T-helper 2 cell treated with Interferon-gamma antibody and Interleukin-4, amounts not matched to agents 5 μg/mL and 100 μg/mL, for 36 hours (primary cell): ENCODE results near the gene G6PC3.
"Not testable (repeated sequence)": the region's sequence is repeated elsewhere in the genome, so short reads cannot be mapped to it uniquely, and the experiment has no call there.

Experiments used
- DNase-seq: peaks from one replicate; pipeline ENCODE4 v3.0.0; 2021; ENCODE audit warnings: low spot score
- H3K27ac Mint-ChIP-seq: one replicate; pipeline ENCODE4 v1.8.0; 2021; ENCODE audit warnings: mild to moderate bottlenecking, mixed read lengths
- H3K27me3 Mint-ChIP-seq: one replicate; pipeline ENCODE4 v1.8.0; 2021; ENCODE audit warnings: low read depth, mixed read lengths
- H3K36me3 Mint-ChIP-seq: one replicate; pipeline ENCODE4 v1.8.0; 2021; ENCODE audit warnings: low read depth, mixed read lengths
- H3K4me1 Mint-ChIP-seq: one replicate; pipeline ENCODE4 v1.8.0; 2021; ENCODE audit warnings: low read depth, mixed read lengths
- H3K4me3 Mint-ChIP-seq: one replicate; pipeline ENCODE4 v1.8.0; 2022; ENCODE audit warnings: mild to moderate bottlenecking, moderate library complexity, mixed read lengths
- H3K9me3 Mint-ChIP-seq: one replicate; pipeline ENCODE4 v1.8.0; 2021; ENCODE audit warnings: mixed read lengths

The G6PC3 gene

DNA sequence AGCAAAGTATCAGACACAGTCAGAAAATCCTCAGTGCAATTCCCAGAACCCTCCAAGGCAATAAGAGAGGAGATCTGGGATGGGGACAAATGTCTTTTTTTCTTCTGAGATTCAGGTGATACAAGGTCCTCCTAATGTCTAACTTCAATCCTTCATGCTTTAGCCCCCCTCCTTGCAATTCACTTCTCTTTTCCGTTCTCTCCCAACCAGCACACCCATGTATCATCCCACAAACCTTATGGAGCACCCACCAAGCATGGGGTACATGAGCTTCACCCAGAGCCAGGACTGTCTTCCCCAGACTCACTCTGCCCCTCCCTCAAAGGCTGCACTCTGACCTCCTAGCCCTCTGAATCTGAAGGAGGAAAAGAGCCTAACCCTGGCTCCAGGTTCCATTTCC lies 42.8 kb downstream of the G6PC3 start:
- Mint-ChIP-seq H3K4me1 (peaks cover 3% of the 10 kb centered on the region), H3K27me3 (no peaks in the 10 kb centered on the region), H3K27ac (no peak overlapping the region), H3K4me3 (no peak overlapping the region), H3K36me3 (no peaks in the 10 kb centered on the region), H3K9me3 (no peaks in the 10 kb centered on the region)
- DNase-seq: no peak

DNA sequence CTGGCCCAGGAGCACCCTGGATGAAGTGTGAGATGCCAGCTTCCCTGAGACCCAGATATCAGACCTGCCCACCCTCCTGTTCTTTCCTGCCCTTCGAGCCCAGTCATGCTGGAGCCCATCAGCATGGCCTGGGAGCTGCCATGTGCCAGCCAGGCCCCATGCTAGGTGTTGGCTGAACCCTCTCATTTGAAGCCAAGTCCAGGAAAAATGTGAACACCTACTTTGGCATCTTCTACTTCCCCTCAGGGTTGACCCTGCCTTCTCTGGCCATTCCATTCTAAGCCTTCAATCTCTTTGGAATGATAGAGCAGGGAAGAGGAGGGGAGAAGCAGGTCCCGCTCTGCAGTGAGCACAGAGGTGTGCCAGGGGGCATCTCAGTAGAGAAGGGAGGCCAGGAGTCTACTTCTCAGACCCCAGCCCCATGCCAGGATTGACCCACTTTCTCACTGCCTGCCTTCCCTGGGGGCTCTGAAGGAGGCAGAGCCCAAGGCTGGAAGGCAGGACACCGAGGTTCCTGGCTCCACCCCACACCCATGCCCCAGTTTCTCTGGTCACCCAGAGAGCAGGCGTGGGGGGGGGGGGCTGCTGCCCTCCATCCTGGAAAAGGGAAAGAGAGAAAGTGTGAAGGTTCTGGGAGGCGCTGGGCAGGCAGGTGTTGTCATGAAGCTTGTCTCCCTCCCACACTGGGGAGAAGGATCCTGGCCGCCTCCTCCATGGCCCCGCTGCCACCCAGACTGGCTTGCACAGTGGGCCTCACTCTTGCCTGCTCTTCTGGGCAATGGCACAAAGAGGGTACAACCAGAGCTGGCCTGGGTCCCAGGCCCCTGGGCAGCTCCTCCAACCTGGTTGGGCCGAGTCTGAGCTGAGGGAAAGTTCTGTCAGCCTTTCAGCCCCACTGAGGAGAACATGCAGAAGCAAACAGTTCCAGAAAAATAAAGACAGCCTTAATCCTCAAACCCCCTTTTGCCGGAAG lies 43.6 kb downstream of the G6PC3 start:
- no peaks in the 10 kb centered on the region for H3K27me3 Mint-ChIP-seq
- H3K4me3 Mint-ChIP-seq: no peak overlapping the region
- H3K9me3 Mint-ChIP-seq: no peaks in the 10 kb centered on the region
- H3K36me3 Mint-ChIP-seq: no peaks in the 10 kb centered on the region
- no peak overlapping the region for H3K27ac Mint-ChIP-seq
- no peak for DNase-seq
- peaks cover 3% of the 10 kb centered on the region for H3K4me1 Mint-ChIP-seq

DNA sequence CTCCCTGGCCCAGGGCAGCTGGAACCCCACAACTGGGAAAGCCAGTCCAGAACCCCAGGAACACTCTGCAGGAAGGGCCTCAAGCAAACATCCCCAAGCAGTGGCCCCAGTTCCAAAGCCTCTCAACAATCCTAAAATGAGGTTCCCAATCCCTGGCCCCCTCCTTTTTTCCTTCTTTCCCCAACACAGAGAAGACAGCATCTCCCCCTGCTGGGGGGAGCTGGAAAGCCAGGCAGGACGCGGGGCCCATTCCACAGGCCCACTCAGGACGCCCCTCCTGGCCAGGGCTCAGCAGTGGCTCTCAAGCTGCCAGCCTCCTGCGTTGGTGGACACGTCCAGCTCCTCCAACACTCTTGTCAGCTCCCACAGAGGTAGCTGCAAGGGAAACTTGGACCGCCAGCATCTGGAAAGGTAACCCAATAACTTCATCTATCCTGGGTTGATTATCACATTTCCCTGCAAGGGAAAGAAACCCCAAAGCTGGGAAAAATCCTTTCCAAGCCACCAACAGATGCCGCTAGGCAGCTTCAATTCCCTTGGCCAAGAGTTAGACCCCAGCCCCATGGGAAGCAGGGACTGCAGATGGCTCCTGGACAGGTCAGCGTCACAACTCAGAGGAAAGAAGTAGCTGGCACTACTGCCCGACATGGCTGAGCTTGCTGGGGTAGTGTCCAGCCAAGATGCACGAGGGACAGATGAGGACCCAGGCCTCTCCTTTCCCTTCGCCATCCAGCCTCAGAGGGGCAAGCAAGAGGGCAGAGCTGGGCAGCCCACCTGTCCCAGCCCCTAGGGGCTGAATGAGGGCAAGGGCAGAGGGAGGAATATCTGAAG lies 45.3 kb downstream of the G6PC3 start:
- no peak for DNase-seq
- no peaks in the 10 kb centered on the region for H3K9me3 Mint-ChIP-seq
- no peaks in the 10 kb centered on the region for H3K27me3 Mint-ChIP-seq
- no peaks in the 10 kb centered on the region for H3K36me3 Mint-ChIP-seq
- peaks cover 4% of the 10 kb centered on the region for H3K4me1 Mint-ChIP-seq
- H3K27ac Mint-ChIP-seq: no peak overlapping the region
- H3K4me3 Mint-ChIP-seq: no peak overlapping the region

DNA sequence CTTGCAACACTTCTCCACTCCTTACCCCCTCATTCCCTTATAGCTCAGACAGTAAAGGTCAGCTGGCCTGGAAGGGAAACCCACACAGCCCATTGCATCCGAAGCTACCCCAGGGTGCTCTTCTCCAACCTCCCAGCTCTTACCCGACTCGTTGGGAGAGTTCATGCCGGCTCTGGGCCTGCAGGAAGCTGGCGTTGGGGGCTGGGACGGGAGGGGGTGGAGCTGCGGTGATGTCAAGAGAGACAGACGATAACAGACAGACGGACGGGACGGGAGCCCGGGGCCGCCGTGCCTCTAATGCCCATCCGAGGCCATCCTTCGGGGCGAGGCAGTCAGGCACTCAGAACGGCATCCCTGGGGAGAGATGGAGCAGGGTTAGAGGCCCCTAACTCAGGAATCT lies 46.8 kb downstream of the G6PC3 start:
- no peak overlapping the region for H3K4me3 Mint-ChIP-seq
- H3K4me1 Mint-ChIP-seq: peaks cover 8% of the 10 kb centered on the region
- peaks cover 5% of the 10 kb centered on the region for H3K27me3 Mint-ChIP-seq
- H3K9me3 Mint-ChIP-seq: no peaks in the 10 kb centered on the region
- no peak for DNase-seq
- no peaks in the 10 kb centered on the region for H3K36me3 Mint-ChIP-seq
- H3K27ac Mint-ChIP-seq: no peak overlapping the region

DNA sequence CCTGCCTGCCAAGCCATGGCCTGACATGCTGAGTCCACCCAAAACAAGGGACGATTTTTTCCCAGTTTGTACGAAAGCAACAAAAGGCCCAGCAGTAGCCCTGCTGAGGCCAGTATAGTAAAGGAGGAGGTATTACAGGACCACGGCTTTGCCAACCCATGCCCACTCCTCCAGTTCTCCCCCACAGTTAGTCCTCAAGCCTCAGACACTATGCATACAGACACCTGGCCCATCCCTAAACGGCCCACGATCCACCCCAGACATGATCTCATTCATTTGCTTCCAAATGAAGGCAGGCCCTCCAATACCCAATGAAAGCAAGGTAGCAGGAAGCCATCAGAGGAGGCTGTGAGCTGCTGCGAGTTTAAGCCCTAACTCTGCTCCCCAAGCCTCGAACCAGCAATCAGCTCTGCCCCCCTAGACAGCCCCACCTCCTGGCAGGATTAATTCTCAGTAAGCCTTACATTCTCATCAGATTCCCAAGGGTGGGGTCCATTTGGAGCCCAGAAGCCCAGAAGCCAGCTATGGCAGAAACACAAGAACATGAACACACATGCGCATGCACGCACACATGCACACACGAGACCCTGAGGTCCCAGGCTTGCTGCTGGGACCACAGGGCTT lies 48.0 kb downstream of the G6PC3 start:
- no peak for DNase-seq
- H3K4me3 Mint-ChIP-seq: no peak overlapping the region
- H3K9me3 Mint-ChIP-seq: no peaks in the 10 kb centered on the region
- no peak overlapping the region for H3K27ac Mint-ChIP-seq
- no peaks in the 10 kb centered on the region for H3K36me3 Mint-ChIP-seq
- peaks cover 13% of the 10 kb centered on the region for H3K4me1 Mint-ChIP-seq
- peaks cover 10% of the 10 kb centered on the region for H3K27me3 Mint-ChIP-seq

DNA sequence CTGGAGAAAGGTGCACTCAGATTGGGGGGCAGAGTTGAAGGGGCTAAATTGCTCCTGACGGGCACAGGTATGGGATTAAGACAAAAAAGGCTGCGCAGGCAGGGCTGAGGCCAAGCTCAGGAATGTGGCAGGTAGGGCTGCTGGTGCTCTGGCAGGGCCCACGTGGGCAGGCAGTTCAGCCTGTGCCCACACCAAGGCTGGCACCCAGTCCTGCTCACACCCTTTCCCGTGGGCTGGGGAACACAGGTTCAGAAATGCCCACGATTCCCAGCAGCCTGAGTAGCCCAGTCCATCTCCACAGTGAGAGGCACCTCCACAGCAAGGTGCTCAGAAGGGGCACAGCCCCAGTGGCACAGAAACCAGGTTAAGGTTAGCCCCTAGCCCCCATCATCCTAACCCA lies 48.5 kb downstream of the G6PC3 start:
- H3K27me3 Mint-ChIP-seq: peaks cover 10% of the 10 kb centered on the region
- no peak for DNase-seq
- H3K9me3 Mint-ChIP-seq: no peaks in the 10 kb centered on the region
- no peak overlapping the region for H3K27ac Mint-ChIP-seq
- peaks cover 14% of the 10 kb centered on the region for H3K4me1 Mint-ChIP-seq
- H3K4me3 Mint-ChIP-seq: no peak overlapping the region
- H3K36me3 Mint-ChIP-seq: no peaks in the 10 kb centered on the region

DNA sequence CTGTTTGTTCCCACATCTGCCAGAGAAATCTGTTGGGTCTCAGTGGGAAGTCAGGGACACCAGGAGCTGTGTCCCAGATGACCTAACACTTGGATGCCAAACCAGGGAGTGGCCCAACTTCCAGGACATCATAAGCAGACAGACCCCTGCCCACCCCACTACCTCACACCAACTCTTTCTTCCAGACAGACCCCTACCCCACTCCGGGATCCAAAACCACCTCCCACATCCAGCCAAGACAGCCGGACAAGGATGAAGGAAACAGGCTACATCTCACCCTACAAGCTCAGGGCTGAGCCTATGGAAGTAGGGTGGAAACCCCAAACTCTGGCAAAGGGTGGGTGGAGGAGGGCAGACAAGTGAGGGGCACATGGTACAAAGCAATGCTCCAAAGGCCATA lies 49.3 kb downstream of the G6PC3 start:
- Mint-ChIP-seq H3K4me1 (peaks cover 17% of the 10 kb centered on the region), H3K36me3 (no peaks in the 10 kb centered on the region), H3K9me3 (no peaks in the 10 kb centered on the region), H3K27ac (peak overlapping the region; percentile 26), H3K27me3 (peaks cover 10% of the 10 kb centered on the region), H3K4me3 (no peak overlapping the region)
- no peak for DNase-seq

DNA sequence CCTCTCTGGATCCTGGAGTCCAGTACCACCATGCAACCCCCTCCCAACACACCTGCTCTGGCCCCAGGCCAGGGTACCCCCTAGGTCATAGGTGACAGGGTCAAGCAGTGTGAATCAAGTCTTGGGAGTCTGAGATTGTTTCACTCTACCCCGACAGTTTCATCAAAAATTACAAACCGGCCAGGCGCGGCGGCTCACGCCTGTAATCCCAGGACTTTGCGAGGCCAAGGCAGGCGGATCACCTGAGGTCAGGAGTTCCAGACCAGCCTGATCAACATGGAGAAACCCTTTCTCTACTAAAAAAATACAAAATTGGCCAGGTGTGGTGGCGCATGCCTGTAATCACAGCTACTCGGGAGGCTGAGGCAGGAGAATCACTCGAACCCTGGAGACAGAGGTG lies 49.7 kb downstream of the G6PC3 start:
- not testable (repeated sequence) for H3K4me3 Mint-ChIP-seq, H3K27me3 Mint-ChIP-seq, DNase-seq, H3K9me3 Mint-ChIP-seq, H3K36me3 Mint-ChIP-seq, H3K27ac Mint-ChIP-seq
- H3K4me1 Mint-ChIP-seq: peaks cover 17% of the 10 kb centered on the region

DNA sequence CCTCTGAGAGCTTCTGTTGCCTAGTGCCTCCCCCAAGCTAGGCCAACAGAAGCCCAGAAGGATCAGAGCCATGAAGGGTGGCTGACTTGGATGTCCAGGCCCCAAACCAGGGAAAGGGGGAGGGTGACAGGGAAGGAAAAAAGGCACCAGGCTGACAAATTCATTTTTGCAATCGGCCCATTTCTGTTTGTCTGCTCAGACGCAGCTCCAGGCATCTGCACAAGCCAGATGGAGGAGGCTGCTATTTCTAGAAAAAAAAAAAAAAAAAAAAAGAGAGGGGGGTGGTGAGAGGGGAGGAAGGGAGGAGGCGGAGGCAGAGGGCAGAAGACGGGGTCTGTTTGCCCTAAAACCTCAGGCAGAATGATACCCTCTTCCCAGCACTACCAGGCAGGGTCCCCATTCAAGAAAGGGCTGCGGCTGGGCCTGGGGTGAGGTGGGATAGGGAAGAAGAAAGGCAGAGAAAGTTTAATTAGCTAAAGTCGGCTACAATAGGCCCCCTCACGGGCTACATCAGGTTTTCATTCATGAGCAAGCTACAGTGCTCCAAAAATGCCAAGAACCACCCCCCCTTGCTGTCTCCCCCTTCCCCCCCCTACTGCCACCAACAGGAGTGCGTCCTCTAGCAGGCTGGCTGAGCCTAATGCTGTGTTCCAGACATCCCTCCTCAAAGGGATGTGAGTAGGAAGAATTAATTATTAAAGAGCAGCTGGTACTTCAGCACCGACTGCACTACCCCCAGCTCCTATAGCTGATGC lies 50.5 kb downstream of the G6PC3 start:
- Mint-ChIP-seq H3K9me3 (no peaks in the 10 kb centered on the region), H3K36me3 (no peaks in the 10 kb centered on the region), H3K27ac (no peak overlapping the region), H3K4me3 (no peak overlapping the region), H3K27me3 (peaks cover 10% of the 10 kb centered on the region), H3K4me1 (peaks cover 17% of the 10 kb centered on the region)
- DNase-seq: no peak

DNA sequence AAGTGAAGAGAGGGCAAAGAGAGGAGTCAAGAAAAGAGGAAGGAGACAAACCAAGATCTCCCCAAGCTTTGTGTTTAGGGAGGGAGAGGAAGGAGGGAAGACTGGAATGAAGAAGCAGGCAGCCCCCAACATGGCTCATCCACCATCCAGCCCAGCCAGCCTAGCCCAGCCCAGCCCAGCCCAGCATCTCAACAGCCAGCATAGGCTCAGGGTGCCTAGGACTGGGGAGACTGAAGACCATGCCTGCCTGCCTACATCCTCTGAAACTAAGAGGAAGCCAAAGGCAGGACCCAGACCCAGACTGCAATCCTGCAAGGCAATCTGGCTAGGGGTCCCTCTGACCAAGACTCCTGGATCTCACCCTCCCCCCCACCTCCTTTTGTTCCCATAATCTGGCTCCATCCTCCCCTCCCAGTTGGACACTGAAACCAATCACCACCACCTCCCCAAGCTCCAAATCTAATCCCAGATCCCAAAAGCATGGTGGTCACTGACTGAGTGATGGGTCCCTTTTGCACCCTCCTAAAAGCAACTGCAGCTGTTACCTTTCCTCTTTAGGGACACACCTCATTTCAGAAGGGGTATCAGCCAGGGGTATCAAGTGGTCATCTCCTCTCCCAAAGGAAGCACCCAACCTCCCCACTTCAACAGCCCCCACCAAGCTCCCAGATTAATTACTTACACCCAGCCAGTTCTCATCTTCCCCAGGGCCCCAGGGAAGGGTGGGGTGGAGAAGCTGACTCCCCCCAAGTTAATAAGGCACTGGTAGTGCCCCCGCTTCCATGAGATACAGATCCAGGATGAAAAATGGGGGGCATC lies 51.7 kb downstream of the G6PC3 start:
- H3K27ac Mint-ChIP-seq: peak overlapping the region; percentile 90
- H3K4me3 Mint-ChIP-seq: peak overlapping the region; percentile 88
- no peaks in the 10 kb centered on the region for H3K9me3 Mint-ChIP-seq
- H3K27me3 Mint-ChIP-seq: peaks cover 10% of the 10 kb centered on the region
- no peaks in the 10 kb centered on the region for H3K36me3 Mint-ChIP-seq
- peaks cover 17% of the 10 kb centered on the region for H3K4me1 Mint-ChIP-seq
- no peak for DNase-seq

DNA sequence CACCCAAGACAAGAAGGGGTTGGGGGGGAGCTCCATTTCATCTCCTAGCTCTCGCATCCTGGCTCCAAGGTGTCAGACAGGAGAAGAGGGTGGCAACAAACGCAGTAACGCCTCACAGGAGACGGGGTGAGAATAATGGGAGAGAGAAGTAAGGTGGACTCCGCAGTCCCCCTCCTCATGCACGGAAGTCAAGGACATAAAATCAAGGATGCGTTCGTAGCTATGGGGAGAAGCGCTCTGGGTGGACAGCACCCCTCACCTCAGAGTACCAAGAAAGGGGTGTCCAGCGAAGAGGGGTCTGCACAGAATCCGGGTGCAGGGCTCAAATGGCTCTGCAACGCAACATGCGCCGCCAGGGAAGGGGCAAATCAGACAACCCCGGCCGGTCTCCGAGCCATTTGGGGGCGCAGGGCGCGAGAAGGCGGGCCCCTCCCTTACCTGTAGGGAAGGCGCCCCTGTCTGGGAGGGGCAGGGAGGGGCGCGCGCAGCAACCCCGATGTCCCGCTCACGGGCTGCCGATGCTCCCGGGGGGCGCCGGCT lies 52.4 kb downstream of the G6PC3 start:
- H3K36me3 Mint-ChIP-seq: no peaks in the 10 kb centered on the region
- no peaks in the 10 kb centered on the region for H3K9me3 Mint-ChIP-seq
- H3K27ac Mint-ChIP-seq: peak overlapping the region; percentile 90
- peaks cover 17% of the 10 kb centered on the region for H3K4me1 Mint-ChIP-seq
- peak overlapping the region; percentile 88 for H3K4me3 Mint-ChIP-seq
- H3K27me3 Mint-ChIP-seq: peaks cover 10% of the 10 kb centered on the region
- peak; percentile 7 for DNase-seq

DNA sequence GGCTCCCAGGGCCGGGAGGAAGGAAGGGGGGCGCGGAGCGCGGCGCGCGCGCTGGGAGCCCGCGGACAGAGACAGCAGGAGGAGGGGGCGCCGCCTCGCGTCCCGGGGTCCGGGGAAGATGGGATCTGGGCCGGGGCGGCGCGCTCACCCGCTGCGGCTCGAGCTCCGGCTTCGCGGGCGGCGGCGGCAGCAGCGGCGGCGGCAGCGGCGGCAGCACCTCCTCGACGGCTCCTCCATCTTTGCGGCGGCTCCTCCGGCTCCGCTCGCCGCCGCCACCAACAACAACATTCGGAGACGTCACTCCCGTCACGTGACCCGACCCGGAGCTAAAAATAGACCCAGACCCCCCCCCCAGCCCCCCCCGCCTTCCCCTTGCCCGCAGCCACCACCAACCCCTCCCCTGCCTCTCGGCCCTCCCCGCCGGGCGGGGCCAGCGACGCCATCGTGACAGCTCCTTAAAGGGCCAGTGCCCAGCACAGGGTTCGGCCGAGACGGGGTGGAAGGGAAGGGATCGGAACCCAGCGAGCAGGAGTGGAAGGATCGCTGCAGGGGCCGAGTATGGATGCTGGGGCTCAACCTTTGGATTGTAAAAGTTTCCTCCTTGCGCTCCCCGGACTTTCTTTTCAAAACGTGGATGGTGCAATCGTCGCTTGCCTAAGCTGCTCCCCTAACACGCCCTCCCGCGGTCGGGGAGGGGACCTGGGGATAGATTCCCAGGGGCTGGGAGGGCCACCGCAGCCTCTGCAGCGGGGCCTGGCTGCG lies 53.0 kb downstream of the G6PC3 start, which contains the start of gene HDAC5:
HDAC5 (minus strand) TSS at position 286 of the 762 bp plus-strand sequence. CDS start 6,126 bp downstream, outside the sequence.
- Mint-ChIP-seq H3K27me3 (peaks cover 10% of the 10 kb centered on the region), H3K9me3 (no peaks in the 10 kb centered on the region), H3K4me1 (peaks cover 17% of the 10 kb centered on the region), H3K4me3 (peak within 1 kb of the TSS; percentile 88), H3K27ac (peak within 1 kb of the TSS; percentile 94), H3K36me3 (no peaks in the 10 kb centered on the region)
- DNase-seq: peak; percentile 92
